NCI-H345 (cell line): Measurements from ENCODE around the gene TEX14.
A peak's percentile ranks its signal among the peaks of the same experiment; 100 is the strongest.
"Not testable (repeated sequence)": the region's sequence is repeated elsewhere in the genome, so short reads cannot be mapped to it uniquely, and the experiment has no call there.

Experiments
- DNase-seq: peaks from one replicate; lab custom pipeline; 2025; lab: John Stamatoyannopoulos, UW

The TEX14 gene

DNA sequence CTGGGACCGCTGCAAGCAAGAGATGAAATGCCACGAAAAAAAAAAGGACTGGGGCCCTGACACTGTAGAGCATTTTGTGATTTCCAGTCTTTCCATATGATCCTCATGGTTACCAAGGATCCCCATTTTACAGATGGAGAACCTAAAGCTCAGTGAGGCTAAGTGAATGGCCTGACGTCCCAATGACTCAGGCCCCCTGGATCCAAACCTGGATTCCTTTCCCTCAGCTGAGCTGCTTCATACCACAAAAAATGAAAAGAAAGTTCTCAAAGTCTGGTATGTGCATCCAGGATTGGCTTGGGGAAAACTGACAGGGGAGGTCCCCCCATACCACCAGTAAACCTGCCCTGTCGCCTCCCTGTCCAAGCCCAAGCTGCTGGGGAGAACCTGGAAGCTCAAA is 80.5 kb downstream of the TEX14 start:
- DNase-seq = no peak

DNA sequence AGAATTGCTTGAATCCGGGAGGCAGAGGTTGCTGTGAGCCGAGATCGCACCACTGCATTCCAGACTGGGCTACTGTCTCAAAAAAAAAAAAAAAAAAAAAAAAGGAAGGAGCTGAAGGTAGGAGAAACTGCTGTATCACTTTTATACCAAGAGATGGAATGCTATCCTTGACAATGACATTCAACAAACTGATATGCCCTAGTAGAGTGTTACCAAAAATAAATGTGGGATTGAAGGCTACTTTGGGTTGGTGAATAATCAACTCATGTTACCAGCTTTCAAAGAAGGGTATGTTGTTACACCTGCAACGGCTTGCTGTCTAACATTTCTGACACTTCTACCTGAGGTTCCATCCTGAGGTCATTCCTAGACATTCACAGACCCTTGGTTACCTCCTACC is 84.9 kb downstream of the TEX14 start:
- DNase-seq = no peak

DNA sequence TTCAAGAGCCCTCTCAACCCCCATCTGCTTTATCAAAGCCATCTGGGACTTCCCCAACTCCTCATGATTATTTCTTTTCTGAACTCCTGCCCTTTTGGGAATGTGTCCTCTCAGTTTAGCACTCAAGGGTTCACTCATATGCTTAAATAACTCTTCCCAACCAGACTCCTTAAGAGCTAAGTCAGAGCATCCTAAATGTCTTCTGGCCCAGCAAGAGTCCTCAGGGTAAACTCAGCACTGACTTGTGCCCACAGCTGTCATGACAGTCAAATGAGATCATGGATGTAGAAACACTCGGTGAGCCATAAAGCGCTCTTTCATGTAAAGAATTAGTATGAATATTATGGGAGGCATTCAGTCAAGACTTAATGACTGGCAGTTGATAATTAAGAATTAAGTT is 85.9 kb downstream of the TEX14 start:
- DNase-seq = no peak

DNA sequence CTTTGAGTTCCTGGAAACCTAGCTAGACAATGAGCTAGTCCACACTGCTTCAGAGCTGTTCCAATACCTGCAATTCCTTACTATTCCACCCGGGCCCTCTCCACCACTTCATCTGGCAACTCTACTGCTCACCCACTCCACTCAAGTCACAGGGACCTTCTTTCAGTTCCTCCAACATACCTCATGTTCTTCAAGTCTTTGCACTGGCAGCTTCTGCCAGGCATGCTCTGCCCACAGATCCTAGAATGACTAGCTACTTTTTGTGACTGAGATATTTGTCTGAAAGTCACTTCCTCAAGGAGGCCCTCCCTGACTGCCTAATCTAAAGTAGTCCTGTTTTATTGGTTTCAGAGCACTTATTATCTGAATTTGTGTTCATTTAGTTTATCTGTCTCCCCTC is 86.4 kb downstream of the TEX14 start:
- no peak for DNase-seq

DNA sequence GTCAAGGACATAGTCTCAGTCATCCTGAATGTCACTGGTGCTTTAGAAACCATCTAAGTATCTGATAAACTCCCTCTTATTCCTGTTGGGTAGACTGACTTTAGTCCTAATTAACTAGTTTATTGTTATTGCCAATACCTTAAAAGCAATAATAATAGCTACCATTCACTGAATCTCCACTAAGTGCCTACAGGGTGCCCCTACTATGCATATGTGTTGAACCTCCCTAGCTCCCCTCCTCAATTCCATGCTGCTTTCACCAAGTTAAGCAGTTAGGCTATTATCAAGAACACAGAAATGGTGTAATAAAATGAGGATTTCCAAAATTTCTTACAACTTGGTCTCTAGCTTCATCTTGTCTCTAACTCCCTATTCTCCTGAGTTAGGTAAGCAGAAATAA is 89.9 kb downstream of the TEX14 start:
- DNase-seq = no peak

DNA sequence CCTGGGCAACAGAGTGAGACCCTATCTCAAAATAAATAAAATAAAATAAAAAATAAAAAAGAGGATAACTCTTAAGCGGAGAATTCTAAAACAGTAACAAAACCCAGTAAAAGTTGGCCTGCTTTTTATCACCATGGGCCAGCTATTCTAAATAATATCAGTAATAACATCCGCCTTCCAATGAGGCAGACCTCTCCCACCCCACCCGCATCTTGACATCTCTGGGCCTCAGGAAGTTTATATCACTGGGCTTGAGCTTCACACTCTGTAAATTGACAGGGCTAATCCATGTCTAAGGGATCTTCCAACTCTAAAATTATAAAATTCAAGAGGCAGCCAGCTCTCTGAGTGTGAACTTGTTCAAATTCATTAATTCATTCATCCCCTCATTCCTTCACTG is 94.5 kb downstream of the TEX14 start:
- no peak for DNase-seq

DNA sequence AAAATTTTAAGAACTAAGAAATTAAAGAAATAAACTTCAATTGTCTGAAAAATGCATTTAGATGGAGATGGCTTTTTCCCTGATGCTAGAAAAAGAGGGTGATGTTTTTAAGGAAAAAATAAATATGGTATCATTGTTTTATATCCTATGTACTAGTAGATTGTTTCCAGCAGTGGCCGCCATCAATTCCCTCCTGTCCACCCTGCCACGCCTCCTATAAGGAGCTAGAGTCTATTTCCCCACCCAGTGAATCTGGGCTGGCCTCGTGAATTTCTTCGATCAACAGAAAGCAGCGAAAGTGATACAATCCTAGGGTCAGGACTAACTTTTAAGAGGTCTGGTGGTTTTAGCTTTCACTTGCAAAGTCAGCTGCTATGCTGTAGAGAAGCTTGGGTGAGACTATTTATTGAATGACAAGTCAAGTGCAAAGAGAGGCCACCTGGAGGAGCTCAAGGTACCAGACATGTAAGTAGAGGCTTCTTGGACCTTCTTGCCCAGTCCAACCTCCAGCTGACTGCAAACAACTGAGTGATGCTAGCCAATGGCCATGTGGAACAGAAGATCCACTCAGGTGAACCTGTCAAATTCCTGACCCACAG is 96.6 kb downstream of the TEX14 start:
- no peak for DNase-seq

DNA sequence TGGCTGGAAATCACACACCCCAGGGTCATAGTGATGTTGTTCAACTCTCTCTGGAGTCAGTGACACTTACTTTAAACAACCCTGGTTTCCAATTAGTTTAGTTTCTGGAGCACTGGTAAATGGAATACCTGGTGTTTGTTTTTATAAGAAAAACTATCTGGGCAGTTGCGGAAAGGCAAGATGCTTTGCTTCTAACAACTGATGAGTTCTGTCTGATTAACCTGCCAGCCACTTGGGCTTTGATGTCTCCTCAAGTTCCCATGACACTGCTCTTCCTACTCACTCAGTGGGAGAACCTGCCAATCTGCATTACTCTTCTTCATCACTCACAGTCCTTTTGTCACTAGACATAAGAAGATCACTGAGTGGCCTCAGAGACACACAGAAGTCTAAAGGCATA is 98.7 kb downstream of the TEX14 start:
- DNase-seq = no peak

DNA sequence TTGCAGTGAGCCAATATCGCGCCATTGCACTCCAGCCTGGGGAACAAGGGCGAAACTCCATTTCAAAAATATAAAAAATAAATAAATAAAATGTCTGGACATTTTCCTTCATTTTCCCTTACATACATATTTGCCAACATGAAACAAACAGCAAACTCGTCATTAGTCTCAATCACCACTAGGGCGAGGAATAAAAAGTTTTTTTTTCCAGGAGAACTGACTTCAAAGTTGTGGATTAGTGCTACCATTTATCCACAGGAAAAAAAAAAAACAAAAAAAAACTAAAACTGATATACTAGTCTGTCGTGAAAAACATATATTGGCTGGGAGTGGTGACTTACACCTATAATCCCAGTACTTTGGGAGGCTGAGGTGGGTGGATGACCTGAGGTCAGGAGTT is 100.4 kb downstream of the TEX14 start:
- DNase-seq = no peak

DNA sequence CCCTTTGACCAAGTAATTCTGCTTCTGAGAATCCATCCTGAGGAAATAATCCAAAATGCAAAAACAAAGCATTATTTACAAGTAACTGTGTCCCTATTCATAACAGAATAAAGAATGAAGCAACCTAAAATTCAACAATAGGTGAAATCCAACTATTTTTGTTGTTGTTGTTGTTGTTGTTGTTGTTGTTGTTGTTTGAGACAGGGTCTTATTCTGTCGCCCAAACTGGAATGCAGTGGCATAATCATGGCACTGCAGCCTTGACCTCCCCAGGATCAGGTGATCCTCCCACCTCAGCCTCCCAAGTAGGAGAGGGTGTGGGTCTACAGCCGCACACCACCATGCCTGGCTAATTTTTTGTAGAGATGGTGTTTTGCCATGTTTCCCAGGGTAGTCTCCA is 101.5 kb downstream of the TEX14 start:
- DNase-seq = no peak

DNA sequence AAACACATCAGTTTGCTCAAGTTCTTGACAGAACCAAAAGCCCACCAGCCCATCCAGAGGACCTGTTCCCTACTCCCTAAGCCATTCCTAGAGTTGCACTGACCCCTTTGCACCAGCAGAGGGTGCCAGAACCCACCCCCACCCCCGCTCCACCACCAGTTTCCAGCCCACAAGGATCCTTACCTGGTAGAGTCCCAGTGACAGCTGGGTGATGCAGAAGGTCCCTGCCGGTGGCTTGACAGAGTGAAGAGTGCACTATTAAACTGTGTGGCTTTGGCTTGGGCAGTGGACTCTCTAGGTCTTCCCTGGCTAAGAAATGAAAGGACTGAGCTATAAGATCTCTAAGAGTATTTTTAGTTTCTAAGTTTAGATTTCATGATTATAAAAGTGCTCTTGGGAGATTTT is 104.1 kb downstream of the TEX14 start:
- DNase-seq = peak; percentile 69

DNA sequence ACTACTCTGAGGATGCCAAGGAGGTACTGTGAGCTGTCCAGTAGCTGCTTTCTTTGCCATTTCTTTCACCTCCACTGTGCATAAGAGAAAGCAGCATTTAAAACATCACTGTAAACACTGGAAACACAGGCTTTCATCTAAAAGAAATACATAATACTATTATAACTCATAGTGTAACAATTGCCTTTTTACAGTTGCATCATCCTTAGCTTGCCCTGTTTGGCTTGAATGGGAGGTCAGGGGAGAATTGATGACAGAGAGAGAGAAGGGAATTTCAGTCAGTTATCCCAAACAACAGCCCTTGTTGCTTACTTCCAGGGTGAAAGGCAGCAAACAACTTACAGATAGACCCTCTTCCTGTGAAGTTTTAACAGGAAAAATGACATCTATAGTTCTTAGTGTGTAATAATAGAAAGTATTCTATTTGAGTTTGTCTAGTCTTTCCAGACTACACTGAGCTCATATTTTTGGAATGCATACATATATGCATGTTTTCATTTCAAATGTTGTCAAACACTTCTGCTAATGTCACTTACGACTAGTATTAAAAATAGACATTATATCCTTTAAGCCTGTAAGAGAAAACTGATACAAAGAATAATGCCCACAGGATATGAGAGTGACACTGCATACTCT is 105.7 kb downstream of the TEX14 start:
- DNase-seq = no peak

DNA sequence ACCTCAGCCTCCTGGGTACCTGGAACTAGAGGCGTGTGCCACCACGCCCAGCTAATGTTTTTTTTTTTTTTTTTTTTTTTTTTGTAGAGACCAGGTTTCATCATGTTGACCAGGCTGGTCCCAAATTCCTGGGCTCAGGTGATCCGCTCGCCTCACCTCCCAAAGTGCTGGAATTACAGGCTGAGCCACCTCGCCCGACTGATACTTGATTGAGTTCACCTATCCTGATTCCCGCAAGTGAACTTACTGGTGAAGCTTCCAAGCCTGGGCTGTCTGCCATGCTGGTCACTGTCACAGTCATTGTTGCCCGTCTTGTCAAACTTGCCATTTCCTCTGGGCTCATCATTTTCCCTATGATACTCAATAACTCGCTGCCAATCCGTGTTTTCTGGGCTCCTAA is 106.3 kb downstream of the TEX14 start:
- DNase-seq = no peak

DNA sequence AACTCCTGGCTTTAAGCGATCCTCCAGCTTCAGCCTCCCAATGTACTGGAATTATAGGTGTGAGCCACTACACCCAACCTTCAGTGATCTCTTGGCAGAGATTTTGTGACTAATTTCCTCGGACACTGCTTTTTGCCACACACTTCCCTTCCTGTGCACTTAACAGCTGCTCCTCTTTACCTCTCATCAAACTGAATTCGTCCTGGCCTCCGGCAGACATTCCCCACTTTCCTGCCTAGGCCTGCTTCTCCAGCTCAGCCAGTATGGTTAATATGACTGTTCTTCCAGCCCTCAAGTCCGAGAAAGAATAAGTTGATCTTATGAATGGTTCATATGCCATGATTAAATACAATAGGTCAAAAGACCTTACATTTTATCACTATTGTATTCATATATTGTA is 108.4 kb downstream of the TEX14 start:
- DNase-seq = no peak

DNA sequence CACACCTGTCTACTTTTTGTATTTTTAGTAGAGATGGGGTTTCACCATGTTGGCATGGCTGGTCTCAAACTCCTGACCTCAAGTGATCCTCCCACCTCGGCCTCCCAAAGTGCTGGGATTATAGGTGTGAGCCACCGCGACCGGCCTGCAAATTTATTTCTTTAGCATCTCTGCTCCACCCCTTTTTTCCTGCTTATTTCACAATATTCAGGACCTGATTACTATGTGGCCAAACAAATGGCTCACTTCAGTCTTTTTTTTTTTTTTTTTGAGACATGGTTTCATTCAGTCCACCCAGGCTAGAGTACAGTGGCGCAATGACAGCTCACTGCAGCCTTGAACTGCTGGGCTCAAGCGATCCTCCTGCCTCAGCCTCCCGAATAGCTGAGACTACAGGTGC is 109.1 kb downstream of the TEX14 start:
- not testable (repeated sequence) for DNase-seq

DNA sequence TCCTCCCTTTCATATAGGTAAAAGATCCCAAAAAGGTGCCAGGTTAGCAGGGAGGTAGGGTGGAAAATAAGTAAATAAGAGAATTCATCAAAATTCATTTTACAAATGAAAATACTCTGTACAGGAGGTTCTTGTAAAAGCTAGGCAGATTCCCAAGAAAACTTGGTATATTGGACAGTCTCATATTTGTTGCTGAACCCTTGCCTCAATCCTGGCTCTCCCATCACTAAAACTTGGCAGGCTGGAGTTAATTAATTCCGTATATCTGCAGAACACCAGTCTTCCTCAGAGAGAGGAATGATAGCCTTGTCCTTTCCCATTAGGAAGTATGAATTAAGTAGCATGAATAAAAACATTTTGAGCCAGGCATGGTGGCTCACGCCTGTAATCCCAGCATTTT is 111.2 kb downstream of the TEX14 start:
- no peak for DNase-seq

DNA sequence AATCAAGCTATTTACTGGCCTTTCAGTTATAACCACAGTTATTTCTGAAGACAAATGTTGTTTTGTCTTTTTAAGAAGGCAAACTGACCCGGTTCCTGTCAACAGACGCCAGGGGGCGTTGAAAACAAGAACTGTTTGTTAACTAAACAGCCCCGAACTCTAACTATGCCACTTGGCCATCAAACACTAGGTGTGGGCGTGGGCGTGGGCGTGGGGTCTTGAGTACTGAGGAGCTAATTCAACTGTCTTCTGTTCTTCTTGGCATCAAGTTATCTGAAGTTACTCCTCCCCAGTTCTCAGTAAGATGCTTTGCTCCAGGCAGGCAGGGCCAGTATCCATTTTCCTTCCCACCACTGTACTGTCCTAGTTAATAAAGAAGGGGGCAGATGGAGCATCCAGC is 114.1 kb downstream of the TEX14 start:
- DNase-seq = no peak

DNA sequence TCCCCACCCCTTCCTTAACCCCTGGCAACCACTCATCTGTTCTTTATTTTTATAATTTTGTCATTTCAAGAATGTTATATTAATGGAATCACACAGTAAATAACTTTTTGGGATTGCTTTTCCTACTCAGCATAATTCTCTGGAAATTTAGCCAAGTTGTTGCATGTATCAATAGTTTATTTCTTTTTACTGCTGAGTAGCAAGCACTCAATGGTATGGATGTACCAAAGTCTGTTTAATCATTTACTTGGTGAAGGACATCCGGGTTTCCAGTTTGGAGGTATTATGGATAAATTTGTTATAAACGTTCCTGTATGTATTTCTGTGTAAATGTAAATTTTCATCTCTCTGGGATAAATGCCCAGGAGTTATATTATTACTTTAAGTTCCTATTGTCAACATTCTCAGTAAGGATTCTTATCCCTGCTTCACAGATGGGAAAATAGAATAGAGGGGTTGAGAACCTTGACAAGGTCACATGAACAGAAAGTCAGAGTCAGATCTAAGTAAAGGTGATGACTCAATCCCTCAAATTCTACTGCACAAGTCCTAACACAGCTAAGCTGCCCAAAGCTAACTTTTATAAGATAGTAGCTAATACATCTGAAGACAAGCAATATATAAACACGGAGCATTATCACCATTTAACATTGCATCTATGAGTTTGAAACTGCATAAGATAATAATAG is 115.0 kb downstream of the TEX14 start:
- no peak for DNase-seq

DNA sequence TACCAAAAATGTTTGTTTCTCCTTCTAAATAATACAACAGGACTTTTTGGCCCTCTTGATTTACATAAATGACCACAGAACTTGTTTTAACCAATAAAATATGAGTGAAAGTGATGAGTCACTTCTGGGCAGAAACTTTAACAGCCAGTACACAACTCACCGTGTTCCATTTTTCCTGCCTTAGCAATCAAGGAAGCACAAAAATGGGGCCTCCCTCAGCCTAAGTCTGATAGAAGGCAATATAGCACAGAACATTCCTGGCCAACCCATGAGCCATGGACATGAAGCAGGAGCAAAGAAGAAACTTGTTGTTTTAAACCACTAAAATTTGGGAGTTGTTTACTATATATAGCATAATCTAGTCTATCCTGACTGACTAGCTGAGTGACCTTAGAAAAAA is 116.3 kb downstream of the TEX14 start:
- no peak for DNase-seq

DNA sequence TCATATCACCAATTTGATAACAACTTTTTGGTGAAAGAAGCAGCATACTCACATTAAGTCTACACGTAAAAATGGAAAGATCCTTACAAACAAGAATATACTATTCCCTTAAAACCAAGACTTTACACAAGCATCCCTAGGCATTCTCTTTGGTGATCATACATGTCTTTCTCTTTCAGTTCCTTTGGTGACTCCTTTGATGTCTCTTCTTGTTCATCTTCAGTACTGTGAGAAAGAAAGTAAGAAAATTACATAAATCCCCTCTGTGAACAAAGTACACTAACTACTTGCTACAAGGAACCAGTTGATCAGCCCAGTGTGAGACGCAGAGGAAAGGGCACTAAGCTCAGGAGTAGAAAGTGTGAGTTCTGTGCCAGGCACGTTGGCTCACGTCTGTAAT is 117.8 kb downstream of the TEX14 start:
- no peak for DNase-seq

DNA sequence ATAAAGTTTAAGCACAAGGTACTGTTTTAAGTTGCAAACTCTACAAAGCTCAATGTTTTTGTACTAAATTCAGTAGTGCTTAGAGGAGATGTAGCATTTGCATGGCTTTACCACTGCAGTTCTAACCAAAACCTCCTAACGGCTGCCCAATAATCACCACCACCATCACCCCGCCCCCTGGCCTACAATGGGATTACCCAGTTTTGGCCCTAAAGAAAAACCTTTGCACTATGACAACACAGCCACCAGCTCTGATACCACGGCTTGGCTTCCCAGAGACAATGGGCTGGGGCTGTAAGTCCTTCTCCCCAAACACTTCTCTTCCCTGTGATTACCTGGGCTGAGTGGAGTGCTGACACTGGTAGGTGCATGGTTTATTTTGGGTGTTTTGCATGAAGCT is 119.0 kb downstream of the TEX14 start:
- no peak for DNase-seq

DNA sequence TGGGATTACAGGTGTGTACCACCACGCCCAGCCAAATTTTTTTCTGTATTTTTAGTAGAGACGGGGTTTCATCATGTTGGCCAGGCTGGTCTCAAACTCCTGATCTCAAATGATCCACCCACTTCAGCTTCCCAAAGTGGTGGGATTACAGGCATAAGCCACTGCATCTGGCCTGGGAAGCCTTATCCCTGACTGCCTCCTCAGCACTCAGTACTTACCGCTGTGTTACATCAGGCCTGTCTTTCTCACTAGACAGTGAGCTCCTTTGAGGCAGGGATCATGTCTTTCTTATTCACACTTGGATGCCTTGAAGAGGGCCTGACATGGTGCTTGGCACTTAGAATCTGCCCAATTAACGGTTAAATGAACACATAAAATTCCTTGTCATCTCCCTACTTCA is 121.1 kb downstream of the TEX14 start:
- no peak for DNase-seq

DNA sequence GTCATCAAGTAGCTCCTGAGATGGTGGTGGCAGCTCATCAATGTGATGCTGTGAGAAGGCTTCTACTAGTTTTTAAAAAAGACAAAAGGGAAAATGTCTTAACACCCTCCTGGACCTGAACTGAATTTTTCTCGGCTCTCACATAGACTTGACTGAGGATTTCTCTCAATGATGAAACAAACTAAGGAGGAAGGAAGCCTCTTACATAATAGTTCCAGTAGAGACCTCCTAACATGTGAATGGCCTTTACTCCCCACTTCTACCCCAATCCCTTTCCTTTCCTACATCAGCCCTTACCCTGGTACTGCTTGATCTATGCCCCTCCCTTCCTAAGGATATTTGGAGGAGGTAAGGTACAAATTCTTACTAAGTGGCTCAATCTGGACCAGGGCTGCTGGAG is 122.6 kb downstream of the TEX14 start:
- no peak for DNase-seq
